GM12874 (cell line): ENCODE measurements around the gene COA5.

Experiments
- TF ChIP-seq, protein P1 (sequence below): IDR thresholded peaks from 2 replicates; pipeline ENCODE4 v1.5.1; 2011; ENCODE audit warnings: low read depth, mild to moderate bottlenecking, control low read depth, low read length, moderate library complexity; ENCODE audit not compliant: insufficient read depth

Gene COA5

DNA sequence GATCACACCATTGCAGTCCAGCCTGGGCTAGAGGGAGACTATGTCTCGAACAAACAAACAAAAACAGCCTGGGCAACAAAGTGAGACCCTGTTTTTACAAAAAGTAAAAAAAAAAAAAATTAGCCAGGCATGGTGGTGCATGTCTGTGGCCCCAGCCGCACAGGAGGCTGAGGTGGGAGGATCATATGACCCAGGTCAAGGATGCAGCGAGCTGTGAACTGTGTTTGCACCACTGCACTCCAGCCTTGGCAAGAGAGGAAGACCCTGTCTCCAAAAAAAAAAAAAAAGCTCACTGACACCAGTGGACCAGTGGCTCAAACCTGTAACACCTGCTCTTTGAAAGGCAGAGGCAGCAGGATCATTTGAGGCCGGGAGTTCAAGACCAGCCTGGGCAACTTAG lies 40.1 kb upstream of the COA5 start:
- TF ChIP-seq, protein P1, sequence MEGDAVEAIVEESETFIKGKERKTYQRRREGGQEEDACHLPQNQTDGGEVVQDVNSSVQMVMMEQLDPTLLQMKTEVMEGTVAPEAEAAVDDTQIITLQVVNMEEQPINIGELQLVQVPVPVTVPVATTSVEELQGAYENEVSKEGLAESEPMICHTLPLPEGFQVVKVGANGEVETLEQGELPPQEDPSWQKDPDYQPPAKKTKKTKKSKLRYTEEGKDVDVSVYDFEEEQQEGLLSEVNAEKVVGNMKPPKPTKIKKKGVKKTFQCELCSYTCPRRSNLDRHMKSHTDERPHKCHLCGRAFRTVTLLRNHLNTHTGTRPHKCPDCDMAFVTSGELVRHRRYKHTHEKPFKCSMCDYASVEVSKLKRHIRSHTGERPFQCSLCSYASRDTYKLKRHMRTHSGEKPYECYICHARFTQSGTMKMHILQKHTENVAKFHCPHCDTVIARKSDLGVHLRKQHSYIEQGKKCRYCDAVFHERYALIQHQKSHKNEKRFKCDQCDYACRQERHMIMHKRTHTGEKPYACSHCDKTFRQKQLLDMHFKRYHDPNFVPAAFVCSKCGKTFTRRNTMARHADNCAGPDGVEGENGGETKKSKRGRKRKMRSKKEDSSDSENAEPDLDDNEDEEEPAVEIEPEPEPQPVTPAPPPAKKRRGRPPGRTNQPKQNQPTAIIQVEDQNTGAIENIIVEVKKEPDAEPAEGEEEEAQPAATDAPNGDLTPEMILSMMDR, result no peak

DNA sequence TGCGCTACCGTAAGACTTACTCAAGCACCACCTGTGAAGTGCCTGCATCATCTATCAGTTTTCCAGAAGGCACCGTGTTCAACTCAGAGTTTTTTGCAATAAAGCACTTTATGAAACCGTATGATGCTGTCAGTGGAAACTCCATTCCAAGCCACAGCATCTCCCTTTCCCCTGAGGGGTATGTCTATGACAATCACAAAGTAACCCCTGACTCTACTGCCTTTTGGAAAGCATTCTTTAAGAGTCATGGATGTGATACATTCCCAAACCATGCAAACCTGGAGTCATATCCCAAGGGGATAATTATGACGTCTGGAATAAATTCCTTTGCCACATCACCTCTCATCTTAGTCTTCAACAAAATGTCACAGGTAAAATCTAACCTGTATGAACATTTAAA lies 39.3 kb upstream of the COA5 start:
- TF ChIP-seq, protein P1, result no peak

DNA sequence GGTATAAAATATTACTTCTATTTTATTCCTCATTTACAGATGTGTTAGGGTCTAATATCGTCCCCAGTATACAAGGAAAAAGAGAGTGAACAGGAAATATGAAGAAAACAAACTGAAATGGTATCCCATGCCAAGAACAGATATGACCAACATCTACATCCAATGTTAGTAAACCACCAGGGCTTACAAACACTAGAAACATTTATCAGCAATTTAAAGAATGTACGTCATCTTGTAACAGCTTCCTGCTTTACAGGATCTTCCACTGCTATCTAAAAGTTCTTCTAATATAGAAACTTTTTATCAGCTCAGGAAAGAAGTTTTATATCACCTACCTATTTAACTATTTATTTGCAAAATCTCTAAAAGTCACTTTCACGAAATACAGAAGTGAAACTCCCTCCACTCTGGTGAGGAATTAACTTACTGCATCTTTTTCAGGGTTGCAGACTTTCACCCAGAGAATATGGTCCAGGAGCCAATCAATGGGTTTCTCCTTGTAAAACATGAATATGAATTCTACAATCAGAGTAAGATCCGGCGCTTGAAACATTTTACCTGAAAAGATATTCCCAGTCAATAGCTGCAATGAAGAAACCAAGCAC lies 35.3 kb upstream of the COA5 start:
- TF ChIP-seq, protein P1, result no peak

DNA sequence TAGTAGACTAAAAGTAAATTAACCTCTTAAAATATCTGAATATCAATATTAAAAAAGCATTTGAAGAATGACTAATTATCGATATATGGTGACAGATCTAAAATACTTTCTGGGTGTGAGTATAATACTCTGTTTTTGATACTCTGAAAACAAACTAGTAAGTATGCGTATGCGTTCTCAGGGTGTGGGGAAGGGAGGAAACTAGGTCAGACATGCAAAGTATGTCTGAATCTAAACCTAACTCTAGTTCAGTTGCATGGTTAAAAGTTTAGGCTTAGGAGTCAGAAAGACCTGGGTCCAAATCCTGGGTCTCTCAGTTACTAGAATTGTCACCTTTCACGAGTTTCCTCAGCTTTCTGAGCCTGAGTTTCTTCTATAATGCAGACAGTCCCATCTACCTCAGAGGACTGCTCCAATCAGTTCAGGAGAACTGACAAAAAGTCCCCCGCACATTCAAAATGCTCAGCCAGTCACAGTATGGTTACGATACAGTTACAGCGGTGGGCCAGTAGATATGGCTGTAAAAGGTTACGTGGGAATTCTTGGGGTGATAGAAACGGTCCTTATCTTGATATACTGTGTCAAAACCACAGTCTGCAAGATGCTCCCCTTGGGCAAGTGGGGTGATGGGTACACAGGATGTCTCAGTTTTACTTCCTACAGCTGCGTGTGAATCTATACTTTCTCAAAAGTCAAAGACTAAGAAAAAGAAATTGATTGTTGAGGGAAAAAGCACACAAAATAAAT lies 29.3 kb upstream of the COA5 start:
- TF ChIP-seq, protein P1, result no peak

DNA sequence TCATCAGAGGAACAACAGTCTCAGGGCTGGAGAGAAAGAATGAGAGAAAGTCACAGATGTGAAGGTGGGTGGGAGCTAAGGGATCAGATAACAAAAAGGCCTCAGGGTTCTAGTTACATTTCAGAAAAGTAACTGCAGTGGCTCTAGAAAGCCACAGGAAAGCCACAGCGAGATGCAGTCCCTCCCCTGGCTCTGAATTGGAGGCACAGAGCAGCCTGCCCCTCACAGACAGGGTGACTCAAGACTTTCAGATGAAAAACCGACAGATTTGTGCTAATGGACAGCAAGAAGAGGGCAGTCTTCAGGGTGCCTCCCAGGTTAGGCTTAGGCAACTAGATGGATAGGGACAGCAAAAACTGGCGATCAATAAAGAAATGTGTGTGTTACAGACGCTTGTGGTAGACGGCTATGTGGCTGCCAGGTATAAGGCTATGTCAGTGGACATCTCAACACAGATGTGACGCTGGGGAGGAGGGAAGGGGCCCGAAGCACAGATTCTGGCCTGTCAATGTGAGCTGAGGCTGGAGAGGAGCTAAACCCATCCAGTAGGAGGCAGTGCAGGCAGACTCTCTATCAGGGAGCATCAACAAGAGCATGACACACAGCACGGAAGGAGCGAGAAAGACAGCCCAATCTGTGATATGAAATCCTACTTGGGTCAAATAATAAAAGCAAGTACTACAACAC lies 26.2 kb upstream of the COA5 start:
- TF ChIP-seq, protein P1, result peak; percentile 41; the same call in 1 of the 2 replicates

DNA sequence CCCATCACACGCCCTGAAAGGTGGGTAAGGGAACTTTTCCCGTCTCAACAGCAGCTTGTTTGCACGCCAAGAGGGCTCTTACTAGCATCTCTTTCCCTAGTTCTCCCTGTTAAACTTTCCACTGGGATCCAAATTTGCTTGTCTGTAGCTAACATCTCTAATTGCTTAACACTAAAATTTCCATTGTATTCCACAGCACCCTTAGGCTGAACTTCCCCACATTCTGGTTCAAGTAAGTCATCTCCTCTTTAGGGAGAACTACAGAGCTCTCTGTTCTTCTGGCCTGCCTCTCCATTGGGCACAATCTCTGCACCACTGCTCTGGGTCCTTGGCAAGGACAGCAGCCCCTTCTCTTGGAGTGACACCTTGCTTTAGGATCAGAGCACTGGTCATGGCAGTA lies 24.0 kb upstream of the COA5 start:
- TF ChIP-seq, protein P1, result no peak

DNA sequence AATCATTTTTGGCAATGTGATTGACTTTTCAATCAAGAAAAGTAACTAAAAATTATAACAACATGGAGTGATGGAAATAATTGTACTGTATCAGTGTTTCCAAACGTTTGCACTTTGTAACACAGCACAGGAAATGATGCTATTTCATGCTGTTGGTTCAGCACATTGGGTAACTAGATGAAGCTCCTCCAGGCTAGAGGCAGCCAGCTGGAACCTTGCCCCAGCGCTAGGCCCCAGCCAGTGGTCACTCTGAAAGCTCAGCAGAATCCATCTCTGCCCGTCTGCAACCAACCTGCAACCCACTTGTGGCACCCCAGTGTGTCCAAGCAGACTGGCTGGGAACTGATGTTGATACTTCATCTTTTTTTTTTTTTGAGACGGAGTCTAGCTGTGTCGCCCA lies 15.3 kb upstream of the COA5 start:
- TF ChIP-seq, protein P1, result no peak
